IgD-negative memory B cell (primary cell): ENCODE data around the gene FBXO7. TPM values are rescaled to one million over a fixed set of nuclear protein-coding genes. Genes with fewer than 3 reads are reported as not detected.
A peak's percentile ranks its signal among the peaks of the same experiment; 100 is the strongest.
"Not testable (repeated sequence)": the region's sequence is repeated elsewhere in the genome, so short reads cannot be mapped to it uniquely, and the experiment has no call there.

Source experiments
- H3K27ac Mint-ChIP-seq, 3 donors: one replicate each; pipeline ENCODE4 v1.8.0; 2020 to 2022; ENCODE audit warnings: mild to moderate bottlenecking in 3 of 3, mixed read lengths in 3 of 3, moderate library complexity in 1 of 3
- H3K27me3 Mint-ChIP-seq: one replicate; pipeline ENCODE4 v1.8.0; 2021; ENCODE audit warnings: mixed read lengths
- H3K36me3 Mint-ChIP-seq: one replicate; pipeline ENCODE4 v1.8.0; 2020; ENCODE audit warnings: mild to moderate bottlenecking, mixed read lengths
- H3K4me1 Mint-ChIP-seq, 3 donors: one replicate each; pipeline ENCODE4 v1.8.0; 2020 to 2022; ENCODE audit warnings: mixed read lengths in 3 of 3, mild to moderate bottlenecking in 1 of 3
- H3K4me3 Mint-ChIP-seq, 4 donors: one replicate each; pipeline ENCODE4 v1.8.0; 2020 to 2022; ENCODE audit warnings: mild to moderate bottlenecking in 4 of 4, mixed read lengths in 4 of 4, moderate library complexity in 3 of 4
- H3K9me3 Mint-ChIP-seq, 3 donors: one replicate each; pipeline ENCODE4 v1.8.0; 2020 to 2021; ENCODE audit warnings: mixed read lengths in 3 of 3, mild to moderate bottlenecking in 1 of 3
- polyA plus RNA-seq: library from polyadenylated mRNA; unstranded; fragments of 300-500 nt; fragmentation: Illumina TruSeq; gene quantifications from one replicate; pipeline ENCODE4 v1.2.3, GENCODE V29; 2021

Gene FBXO7
- polyA plus RNA-seq, 1 donor from 2014 or later = 148 TPM

DNA sequence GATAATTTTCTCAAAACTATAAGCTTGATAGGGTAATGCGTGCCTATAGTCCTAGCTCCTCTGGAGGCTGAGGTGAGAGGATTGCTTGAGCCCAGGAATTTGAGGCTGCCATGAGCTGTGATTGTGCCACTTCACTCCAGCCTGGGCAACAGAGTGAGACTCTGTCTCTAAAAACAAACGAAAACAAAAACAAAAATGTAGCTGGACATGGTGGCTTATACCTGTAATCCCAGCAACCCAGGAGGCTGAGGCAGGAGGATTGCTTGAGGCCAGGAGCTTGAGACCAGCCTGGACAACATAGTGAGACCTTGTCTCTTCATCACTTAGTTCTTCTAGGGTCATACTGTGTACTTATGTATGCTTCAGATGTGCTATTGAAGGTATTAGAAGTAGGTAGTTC, 3.9 kb downstream of the FBXO7 start:
- not testable (repeated sequence) for H3K9me3 Mint-ChIP-seq, H3K27ac Mint-ChIP-seq, H3K27me3 Mint-ChIP-seq, H3K36me3 Mint-ChIP-seq
- H3K4me1 Mint-ChIP-seq = peaks cover 27 to 35% (median 32%) of the 10 kb centered on the region in 3 donors
- peak overlapping the region in 1 of 4 donors; percentile 16 for H3K4me3 Mint-ChIP-seq

DNA sequence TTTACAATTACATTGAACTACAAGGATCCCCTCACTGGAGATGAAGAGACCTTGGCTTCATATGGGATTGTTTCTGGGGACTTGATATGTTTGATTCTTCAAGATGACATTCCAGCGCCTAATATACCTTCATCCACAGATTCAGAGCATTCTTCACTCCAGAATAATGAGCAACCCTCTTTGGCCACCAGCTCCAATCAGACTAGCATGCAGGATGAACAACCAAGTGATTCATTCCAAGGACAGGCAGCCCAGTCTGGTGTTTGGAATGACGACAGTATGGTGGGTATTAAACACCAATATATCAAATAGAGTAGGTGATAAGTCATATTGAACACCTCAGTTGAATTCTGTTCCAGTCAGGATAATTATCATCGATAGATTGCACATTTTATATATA, 4.4 kb downstream of the FBXO7 start:
- H3K27me3 Mint-ChIP-seq = no peaks in the 10 kb centered on the region
- no peaks in the 10 kb centered on the region for H3K9me3 Mint-ChIP-seq
- no peaks in the 10 kb centered on the region for H3K36me3 Mint-ChIP-seq
- no peak overlapping the region for H3K27ac Mint-ChIP-seq
- peak overlapping the region in 1 of 4 donors; percentile 16 for H3K4me3 Mint-ChIP-seq
- H3K4me1 Mint-ChIP-seq = peaks cover 24 to 32% (median 30%) of the 10 kb centered on the region in 3 donors

DNA sequence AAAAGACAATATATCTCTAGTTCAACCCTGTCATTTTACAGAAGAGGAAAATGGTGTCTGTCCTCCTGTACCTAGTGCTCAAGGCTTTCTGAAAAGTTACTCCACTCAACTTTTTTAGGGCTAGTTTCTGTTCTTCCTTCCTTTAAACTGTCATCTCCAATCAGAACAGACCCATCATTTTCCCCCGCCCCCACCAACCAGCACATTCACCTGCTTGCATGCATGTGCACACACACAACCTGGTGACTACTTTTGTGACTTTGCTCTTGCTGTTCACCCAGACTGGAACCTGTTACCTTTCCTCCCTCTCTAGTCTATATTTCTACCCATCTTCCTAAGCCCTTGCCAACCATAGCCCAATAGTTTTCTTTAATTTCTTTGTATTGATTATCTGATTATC, 5.6 kb downstream of the FBXO7 start:
- peak overlapping the region in 3 of 4 donors; percentile 24 to 67 (median 66) for H3K4me3 Mint-ChIP-seq
- no peaks in the 10 kb centered on the region for H3K36me3 Mint-ChIP-seq
- H3K27me3 Mint-ChIP-seq = no peaks in the 10 kb centered on the region
- no peaks in the 10 kb centered on the region for H3K9me3 Mint-ChIP-seq
- peak overlapping the region; percentile 11 to 92 (median 59) for H3K27ac Mint-ChIP-seq
- peaks cover 24 to 32% (median 30%) of the 10 kb centered on the region in 3 donors for H3K4me1 Mint-ChIP-seq

DNA sequence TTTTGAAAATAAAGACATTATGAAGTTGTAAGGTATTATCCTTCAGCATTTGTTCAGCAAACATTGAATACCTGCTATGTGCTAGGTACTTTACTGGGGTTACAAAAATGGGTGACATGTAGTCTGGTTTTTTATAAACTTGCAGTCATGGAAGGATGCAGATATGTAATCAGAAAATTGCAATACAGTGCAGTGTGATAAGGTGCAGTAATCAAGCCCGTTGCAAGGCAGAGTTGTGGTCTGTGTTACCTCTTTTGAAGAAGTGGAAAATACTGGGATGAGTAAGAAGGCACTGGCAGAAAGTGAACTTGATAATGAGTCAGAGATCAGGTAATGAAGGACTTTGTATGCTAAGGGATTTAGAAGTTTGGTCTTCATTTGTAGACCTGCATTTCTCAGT, 8.1 kb downstream of the FBXO7 start:
- no peaks in the 10 kb centered on the region for H3K36me3 Mint-ChIP-seq
- no peak overlapping the region for H3K4me3 Mint-ChIP-seq
- H3K4me1 Mint-ChIP-seq = peaks cover 16 to 23% (median 21%) of the 10 kb centered on the region in 3 donors
- H3K27ac Mint-ChIP-seq = no peak overlapping the region
- no peaks in the 10 kb centered on the region for H3K27me3 Mint-ChIP-seq
- H3K9me3 Mint-ChIP-seq = no peaks in the 10 kb centered on the region

DNA sequence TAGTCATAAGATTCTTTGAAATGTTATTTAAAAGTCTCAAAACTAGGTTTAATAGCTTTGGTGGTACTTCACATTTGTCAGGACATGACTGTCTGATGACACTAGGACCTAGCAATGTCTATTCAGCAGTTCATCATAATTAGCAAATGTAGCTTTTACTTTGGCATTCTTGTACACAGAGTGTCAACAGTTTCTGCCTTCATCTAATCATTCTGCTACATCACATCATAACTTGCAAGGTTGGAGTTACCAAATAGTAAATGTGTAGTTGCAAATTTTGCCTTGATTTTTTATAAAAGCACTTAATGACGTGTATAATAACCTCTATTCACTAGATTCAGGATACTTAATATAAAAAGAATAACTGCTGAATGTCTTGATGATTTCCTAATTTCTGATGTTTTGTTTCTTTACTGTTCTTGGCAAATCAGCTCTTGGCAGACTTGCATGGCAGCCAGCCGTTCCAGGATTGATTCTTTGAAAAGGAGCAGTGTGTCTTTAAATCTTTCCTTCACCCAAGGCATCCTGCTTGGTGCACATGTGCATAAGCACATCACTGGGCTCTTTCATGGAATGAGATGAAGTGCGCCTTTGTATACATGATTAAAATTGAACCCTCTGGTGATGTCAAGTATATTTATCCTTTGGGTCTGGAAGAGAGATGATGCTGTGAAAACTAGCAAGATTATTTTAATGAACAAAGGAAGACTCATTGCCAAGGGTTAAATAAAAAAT, 12.2 kb downstream of the FBXO7 start:
- Mint-ChIP-seq H3K27me3 (no peaks in the 10 kb centered on the region), H3K36me3 (no peaks in the 10 kb centered on the region), H3K4me1 (peaks cover 0 to 5% (median 1%) of the 10 kb centered on the region in 3 donors), H3K27ac (peak overlapping the region in 2 of 3 donors; percentile 54 to 61), H3K9me3 (no peaks in the 10 kb centered on the region), H3K4me3 (no peak overlapping the region)

DNA sequence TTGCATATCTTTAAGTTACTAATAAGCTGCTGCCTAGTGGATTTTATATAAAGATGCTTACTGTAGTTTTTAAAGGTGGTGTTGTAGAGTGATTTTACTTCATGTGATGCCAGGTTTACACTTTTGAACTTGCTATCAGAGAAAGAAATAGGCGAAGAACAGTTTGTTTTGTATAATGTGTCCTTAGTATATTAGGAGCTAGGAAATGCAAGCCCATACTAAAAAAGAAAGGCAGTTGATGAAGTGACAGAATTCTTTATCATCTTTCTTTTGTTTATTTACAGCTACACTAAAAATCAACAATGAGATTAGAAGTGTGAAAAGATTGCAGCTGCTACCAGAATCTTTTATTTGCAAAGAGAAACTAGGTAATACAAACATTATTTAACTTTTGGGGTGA, 12.8 kb downstream of the FBXO7 start:
- H3K4me1 Mint-ChIP-seq = peaks cover 0 to 5% (median 1%) of the 10 kb centered on the region in 3 donors
- H3K4me3 Mint-ChIP-seq = no peak overlapping the region
- no peaks in the 10 kb centered on the region for H3K9me3 Mint-ChIP-seq
- H3K36me3 Mint-ChIP-seq = peaks cover 3% of the 10 kb centered on the region
- H3K27me3 Mint-ChIP-seq = no peaks in the 10 kb centered on the region
- peak overlapping the region in 1 of 3 donors; percentile 54 for H3K27ac Mint-ChIP-seq

DNA sequence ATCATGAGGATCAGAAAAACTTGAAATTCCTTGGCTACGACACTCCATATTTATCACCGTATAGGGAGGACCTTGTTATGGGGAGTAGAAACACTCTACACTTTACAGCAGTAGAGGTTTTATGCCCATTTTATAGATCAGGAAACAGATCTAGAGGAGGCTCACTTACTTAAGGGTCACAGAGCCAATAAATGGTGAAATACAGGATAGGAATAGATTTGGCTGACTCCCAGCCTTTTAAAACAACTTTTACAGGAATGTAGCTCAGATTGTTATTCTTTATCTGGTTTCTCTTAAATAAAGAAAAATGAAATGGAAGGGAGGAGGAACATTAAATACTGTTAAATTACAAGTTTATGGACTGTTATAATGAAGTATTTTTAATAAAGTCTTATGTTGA, 14.8 kb downstream of the FBXO7 start:
- H3K9me3 Mint-ChIP-seq = no peaks in the 10 kb centered on the region
- peaks cover 0 to 5% (median 1%) of the 10 kb centered on the region in 3 donors for H3K4me1 Mint-ChIP-seq
- H3K27me3 Mint-ChIP-seq = no peaks in the 10 kb centered on the region
- no peak overlapping the region for H3K27ac Mint-ChIP-seq
- peaks cover 3% of the 10 kb centered on the region for H3K36me3 Mint-ChIP-seq
- no peak overlapping the region for H3K4me3 Mint-ChIP-seq

DNA sequence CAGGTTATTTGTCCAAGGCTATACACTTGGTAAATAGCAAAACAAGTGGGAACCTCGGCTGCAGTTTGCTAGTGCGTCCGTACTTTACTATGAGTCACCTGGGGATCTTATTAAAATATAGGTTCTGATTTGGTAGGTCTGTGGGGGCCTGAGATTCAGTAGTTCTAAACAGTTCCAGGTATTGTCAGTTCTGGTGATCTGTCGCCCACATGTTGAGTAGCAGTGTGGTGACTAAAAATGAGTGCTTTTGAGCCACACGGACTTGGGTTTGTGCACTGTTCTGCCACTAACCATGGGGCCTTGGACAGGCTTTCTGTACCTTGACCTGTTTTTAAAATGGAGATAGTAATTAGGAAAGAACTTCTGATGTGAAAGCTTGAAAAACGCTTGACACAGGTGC, 15.7 kb downstream of the FBXO7 start:
- Mint-ChIP-seq H3K36me3 (peaks cover 3% of the 10 kb centered on the region), H3K9me3 (no peaks in the 10 kb centered on the region), H3K27ac (no peak overlapping the region), H3K4me3 (no peak overlapping the region), H3K27me3 (no peaks in the 10 kb centered on the region), H3K4me1 (peaks cover 0 to 5% (median 1%) of the 10 kb centered on the region in 3 donors)

DNA sequence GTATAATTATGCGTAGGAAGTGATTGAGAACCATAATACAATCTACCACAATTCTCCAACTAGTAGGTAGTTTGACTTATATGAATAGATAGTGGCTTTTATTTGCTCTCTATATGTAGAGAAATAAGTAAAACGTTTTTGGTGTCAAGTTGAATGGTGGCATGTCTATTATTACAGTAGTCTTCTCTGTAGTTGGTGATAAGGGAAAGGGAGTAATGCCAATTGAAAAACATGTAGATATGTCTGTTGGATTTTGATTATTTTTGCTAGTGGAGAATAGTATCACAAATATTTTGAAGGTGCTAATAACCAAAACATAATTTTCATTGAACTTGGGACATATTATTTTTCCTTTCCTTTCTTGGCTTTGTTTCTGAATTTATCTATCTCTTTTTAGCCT, 17.5 kb downstream of the FBXO7 start:
- Mint-ChIP-seq H3K27ac (no peak overlapping the region), H3K4me3 (no peak overlapping the region), H3K4me1 (no peaks in the 10 kb centered on the region), H3K36me3 (peaks cover 11% of the 10 kb centered on the region), H3K9me3 (no peaks in the 10 kb centered on the region), H3K27me3 (no peaks in the 10 kb centered on the region)

DNA sequence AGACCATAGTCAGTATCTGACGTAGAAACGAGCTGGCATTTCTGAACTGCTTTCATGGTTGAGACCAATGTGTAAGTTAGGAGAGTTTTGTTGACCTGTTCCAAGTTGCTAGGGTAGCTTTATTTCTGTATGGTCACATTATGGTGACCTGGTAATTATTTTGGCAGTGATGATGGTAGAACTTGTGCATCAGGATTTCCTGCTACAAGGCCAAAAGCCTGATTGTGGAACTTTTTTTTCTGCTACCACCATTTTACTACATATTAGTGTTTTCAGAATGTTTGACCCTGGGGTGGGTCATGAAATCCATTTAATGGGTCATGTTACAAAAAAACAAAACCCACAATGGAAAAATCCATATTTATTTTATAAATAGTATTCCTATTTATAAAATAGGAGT, 18.9 kb downstream of the FBXO7 start:
- Mint-ChIP-seq H3K27ac (no peak overlapping the region), H3K36me3 (peaks cover 12% of the 10 kb centered on the region), H3K27me3 (no peaks in the 10 kb centered on the region), H3K9me3 (no peaks in the 10 kb centered on the region), H3K4me1 (no peaks in the 10 kb centered on the region), H3K4me3 (no peak overlapping the region)

DNA sequence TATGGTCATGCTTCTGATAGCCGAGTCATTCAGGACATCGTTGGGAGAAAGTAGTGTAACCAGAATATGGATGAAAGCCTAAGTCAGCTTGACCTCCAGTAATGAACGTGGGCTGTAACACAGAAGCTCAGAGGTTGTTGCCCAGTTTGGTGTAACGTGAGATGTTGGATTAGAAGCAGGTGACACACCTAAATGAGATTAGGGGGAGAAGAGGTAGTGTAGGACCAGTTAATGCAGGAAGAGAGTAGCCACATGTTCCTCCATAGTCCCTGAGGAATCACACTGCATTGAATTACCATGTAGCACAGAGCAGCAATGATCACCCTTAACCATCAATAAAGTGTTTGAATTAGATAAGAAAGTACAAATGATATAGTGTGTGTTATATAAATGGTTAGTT, 20.4 kb downstream of the FBXO7 start:
- Mint-ChIP-seq H3K4me3 (peak overlapping the region in 1 of 4 donors; percentile 42), H3K36me3 (peaks cover 12% of the 10 kb centered on the region), H3K27ac (no peak overlapping the region)

DNA sequence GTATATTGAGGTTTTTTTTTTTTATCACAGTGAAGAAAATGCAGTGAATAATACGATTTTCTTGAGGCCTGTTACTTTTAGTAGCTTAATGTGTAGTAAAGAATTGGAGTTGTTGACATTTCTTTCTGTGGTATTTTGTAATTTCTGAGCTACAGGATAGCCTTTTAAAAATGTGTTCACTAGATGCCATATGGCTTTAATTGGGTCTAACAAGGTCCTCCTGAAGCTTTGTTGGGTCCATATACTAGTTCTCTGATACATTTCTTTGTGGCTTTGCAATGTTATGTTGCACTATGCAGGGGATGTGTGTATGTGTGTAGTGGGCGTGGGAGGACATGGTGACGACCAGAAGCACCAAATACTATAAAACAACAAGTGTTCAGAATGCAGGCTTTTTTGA, 25.1 kb downstream of the FBXO7 start:
- Mint-ChIP-seq H3K36me3 (peaks cover 12% of the 10 kb centered on the region), H3K4me1 (peaks cover 0 to 2% (median 0%) of the 10 kb centered on the region in 3 donors), H3K4me3 (no peak overlapping the region), H3K27ac (no peak overlapping the region), H3K27me3 (no peaks in the 10 kb centered on the region), H3K9me3 (no peaks in the 10 kb centered on the region)

More for the DNA sequence above, 20.4 kb downstream of the FBXO7 start:
- no peaks in the 10 kb centered on the region for H3K4me1 Mint-ChIP-seq
- H3K27me3 Mint-ChIP-seq = no peaks in the 10 kb centered on the region
- no peaks in the 10 kb centered on the region for H3K9me3 Mint-ChIP-seq

DNA sequence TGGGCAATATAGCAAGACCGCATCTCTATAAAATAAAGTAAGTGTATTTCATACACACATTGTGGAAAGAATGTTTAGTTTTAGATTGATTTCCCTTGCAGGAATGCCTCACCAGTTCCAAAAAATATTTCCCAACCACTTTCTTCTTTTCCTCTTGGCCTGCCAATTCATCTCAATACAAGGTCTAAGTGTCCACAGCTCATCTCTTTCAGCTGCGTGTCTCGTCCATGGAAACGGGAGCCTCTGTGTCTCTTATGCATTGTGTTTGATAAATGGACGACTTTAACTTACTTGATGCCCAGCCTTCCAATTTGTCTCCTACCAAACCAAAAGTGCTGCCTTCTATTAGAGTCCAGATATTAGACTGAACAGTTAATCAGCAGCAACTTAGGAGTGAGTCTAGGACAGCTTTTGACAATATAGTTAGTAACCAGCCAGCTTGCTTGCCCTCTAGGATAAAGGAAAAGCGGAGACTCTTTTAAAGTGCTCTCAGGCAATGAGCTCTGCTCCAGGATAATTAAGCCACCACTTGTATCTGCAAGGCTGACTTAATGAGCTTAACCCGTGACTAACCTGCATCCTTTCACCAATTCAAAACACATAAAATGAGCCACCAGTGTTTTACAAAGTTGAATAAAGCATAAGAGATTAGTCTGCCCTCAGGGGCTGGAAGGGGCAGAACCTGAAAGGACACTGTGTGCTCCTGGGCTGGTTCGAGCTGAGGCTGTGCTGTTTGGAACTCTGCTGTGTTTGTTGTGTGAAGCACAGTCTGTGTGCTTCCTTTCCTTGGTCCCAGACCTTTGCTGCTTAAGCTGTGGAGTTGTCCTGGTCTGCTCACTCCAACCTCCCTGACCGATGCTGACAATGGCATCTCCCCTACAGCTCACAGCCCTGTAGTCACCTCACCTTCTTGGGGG, 27.5 kb downstream of the FBXO7 start:
- H3K27ac Mint-ChIP-seq = no peak overlapping the region
- peaks cover 0 to 2% (median 0%) of the 10 kb centered on the region in 3 donors for H3K4me1 Mint-ChIP-seq
- peaks cover 4% of the 10 kb centered on the region for H3K36me3 Mint-ChIP-seq
- peak overlapping the region in 1 of 4 donors; percentile 59 for H3K4me3 Mint-ChIP-seq
- no peaks in the 10 kb centered on the region for H3K9me3 Mint-ChIP-seq
- no peaks in the 10 kb centered on the region for H3K27me3 Mint-ChIP-seq

DNA sequence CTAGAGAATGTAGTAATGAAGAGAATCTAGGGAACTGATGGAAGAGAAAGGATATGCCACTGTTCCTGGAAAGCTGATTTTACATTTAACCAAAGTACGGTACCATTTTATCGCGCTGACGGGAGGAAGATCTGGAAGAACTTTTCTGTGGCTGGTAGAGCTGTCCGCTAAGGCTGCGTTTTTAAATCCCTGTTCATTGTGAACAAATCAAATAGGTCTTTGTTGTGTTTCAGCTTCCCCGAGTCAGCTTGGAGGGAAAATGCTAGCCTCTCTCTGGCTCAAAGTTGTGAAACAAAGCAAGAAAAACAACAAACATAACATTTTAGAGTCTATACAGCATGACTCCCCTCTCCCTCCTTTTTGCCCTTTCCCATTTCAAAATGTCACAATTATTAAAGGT, 34.4 kb downstream of the FBXO7 start:
- Mint-ChIP-seq H3K36me3 (peaks cover 1% of the 10 kb centered on the region), H3K4me1 (no peaks in the 10 kb centered on the region), H3K27me3 (no peaks in the 10 kb centered on the region), H3K4me3 (no peak overlapping the region), H3K27ac (no peak overlapping the region), H3K9me3 (no peaks in the 10 kb centered on the region)

DNA sequence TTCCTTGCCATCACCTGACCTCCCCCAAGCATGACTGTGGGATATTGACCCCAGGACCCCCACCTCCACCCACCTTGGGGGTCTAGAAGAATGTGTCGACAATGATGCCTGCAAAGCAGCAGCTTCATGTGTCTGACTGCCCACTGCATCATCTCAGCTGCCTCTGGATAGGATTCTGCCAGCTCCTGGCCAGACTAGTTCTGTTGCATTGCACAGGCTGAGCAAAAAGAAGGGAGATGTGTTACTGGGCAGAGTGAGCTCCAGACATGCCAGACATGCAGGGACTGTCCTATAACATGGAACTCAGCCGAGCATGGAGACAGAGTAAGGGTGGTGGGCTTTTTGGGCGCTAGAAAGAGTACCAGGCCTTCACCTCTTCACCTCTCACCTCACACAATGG, 36.7 kb downstream of the FBXO7 start:
- Mint-ChIP-seq H3K9me3 (no peaks in the 10 kb centered on the region), H3K4me3 (no peak overlapping the region), H3K4me1 (no peaks in the 10 kb centered on the region), H3K27me3 (no peaks in the 10 kb centered on the region), H3K27ac (no peak overlapping the region), H3K36me3 (peaks cover 1% of the 10 kb centered on the region)
